ENCODE results near the gene TRAF3IP1.
"Not testable (repeated sequence)": the region's sequence is repeated elsewhere in the genome, so short reads cannot be mapped to it uniquely, and the experiment has no call there.

The TRAF3IP1 gene, protein sequence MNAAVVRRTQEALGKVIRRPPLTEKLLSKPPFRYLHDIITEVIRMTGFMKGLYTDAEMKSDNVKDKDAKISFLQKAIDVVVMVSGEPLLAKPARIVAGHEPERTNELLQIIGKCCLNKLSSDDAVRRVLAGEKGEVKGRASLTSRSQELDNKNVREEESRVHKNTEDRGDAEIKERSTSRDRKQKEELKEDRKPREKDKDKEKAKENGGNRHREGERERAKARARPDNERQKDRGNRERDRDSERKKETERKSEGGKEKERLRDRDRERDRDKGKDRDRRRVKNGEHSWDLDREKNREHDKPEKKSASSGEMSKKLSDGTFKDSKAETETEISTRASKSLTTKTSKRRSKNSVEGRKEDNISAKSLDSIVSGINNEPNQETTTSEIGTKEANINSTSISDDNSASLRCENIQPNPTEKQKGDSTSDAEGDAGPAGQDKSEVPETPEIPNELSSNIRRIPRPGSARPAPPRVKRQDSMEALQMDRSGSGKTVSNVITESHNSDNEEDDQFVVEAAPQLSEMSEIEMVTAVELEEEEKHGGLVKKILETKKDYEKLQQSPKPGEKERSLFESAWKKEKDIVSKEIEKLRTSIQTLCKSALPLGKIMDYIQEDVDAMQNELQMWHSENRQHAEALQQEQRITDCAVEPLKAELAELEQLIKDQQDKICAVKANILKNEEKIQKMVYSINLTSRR

DNA sequence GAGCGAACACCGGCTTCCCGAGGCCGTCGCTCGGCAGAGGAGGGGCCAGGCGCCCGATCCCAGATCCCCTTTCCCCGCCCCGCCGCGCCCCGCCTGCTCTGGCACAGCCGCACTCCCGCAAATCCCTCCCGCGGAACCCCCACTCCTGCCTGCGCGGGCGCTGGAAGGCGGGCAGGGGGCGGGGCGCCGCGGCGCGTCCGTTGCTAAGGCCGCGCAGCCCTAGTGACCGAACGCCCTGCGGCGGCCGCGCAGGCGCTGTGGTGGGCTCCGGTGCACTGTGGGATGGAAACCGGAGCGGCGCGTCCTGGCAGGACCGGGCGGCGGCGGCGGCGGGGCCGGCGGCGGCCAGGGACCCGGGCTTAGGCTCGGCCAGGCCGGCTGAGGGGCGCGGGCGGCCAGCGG, at the start of gene TRAF3IP1:
TRAF3IP1 (plus strand) TSS at position 273 of the 402 bp plus-strand sequence. CDS start 145 bp downstream, outside the sequence.
- peak; percentile 59 to 77 for DNase-seq (ENCODE audit: low read depth in 2 of 2, low spot score in 1 of 2)

DNA sequence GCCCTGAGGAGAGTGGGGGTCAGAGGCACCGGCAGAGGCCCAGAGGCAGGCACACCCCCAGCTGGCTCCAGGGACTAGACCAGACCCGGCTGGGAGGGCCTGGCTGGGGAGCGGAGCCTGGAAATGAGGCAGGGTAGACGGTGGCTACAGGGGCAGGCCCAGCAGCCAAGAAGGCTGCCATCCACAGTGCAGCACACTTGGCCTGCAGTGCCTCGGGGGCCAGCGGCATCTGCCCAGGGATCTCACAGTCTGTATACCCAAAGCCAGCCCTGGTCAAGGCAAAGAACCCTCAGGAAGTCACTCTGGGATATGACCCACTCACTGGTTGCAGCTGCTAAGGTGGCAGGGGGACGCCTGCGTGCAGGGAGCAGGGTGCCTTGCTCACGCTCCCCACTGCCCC, 49.7 kb upstream of the TRAF3IP1 start:
- no peak for DNase-seq (ENCODE audit: low read depth in 2 of 2, low spot score in 1 of 2)

DNA sequence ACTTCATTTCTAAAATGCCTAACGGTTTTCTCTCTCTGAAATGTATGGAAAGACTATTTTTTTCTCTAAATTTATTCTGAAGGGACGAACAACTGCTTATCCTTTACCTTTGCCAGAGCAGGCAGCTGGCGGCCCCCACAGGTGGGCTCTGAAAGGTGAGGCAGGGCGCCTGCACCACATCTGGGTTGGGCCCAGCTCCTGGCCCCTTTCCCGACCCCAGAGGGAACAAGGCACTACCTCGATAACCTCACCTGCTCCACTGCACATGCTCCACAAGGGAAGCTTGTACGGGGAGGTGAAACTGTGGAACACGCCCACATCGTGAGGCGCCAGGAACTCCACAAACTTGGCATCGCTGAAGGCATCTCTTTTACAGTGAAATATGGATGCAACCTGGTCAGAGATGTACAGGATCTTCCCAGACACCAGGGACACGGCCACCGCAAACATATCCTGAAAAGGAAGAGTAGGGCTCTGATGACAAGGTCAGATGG, 49.2 kb upstream of the TRAF3IP1 start:
- no peak for DNase-seq (ENCODE audit: low read depth in 2 of 2, low spot score in 1 of 2)

DNA sequence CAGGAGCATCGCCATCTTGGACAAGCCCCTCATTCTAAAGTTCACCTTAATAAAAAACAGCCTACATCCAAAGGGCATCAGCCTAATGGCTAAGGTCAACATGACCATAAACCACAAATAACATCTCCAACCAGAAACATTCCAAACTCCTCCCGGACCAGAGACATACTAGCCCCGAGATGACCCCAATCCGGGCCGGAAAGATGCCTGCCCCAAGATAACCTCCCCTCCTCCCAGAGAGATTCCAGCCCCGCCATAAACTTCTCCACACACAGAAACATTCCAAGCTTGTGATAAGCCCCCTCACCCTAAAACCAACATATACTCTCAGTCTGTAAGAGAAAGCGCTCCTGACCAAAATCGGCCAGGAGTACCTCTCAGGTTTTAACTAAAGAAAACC, 48.6 kb upstream of the TRAF3IP1 start:
- DNase-seq (ENCODE audit: low read depth in 2 of 2, low spot score in 1 of 2): not testable (repeated sequence)

DNA sequence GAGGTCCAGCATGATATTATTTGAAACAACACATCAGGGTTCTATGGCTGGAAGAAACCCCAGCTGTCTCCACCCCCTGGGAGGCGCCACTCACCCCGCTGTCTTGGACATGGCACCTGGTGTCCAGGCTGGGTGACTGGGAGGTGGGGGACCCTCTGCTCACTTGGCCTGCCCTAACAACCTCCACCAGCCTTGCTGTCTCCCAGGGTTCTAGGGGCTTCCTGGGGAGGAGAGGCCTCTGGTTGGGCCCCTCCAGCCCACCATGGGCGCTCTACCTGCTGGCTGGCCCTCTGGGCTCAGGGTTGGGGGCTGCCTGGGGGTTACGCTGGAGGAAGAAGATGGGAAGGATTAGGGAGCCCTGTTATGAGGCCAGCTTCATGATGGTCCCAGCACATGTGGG, 48.2 kb upstream of the TRAF3IP1 start:
- DNase-seq (ENCODE audit: low read depth in 2 of 2, low spot score in 1 of 2): no peak

DNA sequence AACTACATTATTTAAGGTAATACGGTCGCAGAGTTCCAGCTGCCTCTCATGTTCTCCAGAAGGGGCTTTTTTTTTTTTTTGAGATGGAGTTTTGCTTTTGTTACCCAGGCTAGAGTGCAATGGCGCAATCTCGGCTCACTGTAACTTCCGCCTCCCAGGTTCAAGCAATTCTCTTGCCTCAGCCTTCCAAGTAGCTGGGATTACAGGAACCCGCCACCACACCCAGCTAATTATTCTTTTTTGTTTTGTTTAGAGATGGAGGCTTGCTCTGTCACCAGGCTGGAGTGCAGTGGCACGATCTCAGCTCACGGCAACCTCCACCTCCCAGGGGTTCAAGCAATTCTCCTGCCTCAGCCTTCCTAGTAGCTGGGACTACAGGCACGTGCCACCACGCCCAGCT, 46.9 kb upstream of the TRAF3IP1 start:
- not testable (repeated sequence) for DNase-seq (ENCODE audit: low read depth in 2 of 2, low spot score in 1 of 2)

DNA sequence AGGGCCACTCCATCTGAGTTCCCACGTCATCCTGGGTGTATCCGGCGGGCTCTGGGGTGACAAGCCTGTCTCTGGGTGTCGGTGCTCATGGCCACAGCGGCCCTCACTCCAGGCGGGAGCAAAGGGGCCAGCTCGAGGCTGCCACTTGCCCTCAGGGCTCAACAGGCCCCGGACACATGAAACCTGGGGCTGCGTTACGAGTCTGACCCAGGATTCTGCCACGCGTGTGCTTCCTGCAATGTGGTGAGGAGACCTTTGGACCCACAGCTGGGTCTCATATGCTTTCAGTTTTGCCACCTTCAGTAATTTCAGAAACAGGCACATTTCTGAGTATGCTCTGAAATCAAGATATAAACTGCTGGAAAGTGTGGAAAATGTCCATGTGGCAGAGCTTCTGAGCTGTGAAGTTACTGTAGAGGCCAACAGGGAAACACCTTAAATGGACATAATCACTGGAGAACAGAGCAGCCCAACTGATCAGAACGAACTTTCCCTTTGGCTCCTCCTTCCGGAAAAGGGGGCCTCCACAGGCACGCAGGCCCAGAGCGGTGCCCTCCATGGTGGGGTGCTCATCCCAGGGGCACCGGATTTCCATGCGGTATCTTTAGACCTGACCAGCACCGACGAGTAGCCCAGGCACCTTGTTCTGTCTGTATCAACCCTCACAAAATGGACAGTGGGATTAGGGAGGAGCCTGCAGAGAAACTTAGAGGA, 46.0 kb upstream of the TRAF3IP1 start:
- no peak for DNase-seq (ENCODE audit: low read depth in 2 of 2, low spot score in 1 of 2)

DNA sequence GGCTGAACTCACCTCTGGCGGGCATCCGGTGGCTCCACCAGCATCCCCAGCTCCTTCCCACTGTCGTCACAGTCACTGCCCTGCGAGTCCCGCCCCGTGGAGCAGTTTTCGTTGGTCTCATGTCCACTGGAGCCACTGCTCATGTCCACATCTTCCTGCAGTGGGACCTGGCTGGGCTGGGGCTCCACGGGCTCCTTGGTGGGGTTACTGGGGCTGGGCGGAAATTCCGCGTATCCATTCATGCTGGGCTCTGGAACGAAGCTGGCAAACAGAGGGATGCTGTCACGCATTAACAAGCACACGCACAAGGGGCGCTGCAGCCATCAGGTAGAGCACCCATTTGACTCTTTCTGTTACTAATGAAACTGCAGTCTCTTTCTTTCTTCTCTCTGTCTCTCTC, 42.6 kb upstream of the TRAF3IP1 start:
- no peak for DNase-seq (ENCODE audit: low read depth in 2 of 2, low spot score in 1 of 2)

DNA sequence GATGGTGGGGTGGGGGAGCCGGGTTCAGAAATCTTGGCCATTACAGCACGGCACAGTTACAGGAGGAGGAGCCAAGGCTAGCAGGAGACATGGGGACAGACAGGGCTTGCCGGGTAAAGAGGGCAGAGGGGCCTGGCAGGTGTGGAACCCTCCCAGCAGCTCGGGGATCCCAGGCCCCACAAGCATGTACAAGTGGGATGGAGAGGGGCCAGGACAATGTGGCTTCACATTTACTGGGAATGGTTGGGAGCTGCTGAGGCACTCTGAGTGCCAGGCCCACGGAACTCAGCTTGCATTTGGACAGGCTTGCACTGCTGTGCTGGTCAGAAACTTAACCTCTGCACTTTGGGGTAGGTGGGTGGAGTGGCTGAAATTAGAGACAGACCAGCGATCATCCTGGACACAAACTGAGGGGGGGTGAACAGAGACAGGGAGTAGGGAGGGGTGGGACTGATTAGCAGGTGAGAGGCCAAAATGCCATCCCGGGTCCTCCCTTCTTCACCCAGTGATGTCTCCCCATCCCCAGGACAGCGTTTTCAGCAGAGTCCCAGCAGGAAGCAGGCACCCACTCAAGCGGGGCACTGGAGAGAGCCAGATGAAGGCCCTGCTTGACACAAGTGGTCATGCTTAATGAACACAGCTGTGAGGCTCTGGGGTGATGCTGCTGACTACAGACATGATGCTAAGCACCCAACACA, 41.5 kb upstream of the TRAF3IP1 start:
- DNase-seq (ENCODE audit: low read depth in 2 of 2, low spot score in 1 of 2): no peak

DNA sequence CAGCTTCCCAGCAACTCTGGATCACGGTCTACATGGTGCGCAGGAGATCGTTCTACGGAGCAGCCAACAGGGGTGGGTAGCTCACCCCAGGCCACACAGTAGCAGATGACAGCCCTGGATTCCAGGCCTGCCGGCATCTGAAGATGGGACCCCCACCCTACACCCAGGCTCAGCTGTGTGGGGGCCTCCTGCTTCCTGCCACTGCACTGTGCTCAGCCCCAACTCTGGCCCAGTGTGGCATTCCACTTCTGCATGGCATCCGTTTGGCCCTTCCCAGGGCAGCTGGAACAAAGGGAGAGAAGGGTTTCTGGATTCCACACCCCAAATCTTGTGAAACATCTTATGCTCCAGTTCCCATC, 41.0 kb upstream of the TRAF3IP1 start:
- DNase-seq (ENCODE audit: low read depth in 2 of 2, low spot score in 1 of 2): no peak

DNA sequence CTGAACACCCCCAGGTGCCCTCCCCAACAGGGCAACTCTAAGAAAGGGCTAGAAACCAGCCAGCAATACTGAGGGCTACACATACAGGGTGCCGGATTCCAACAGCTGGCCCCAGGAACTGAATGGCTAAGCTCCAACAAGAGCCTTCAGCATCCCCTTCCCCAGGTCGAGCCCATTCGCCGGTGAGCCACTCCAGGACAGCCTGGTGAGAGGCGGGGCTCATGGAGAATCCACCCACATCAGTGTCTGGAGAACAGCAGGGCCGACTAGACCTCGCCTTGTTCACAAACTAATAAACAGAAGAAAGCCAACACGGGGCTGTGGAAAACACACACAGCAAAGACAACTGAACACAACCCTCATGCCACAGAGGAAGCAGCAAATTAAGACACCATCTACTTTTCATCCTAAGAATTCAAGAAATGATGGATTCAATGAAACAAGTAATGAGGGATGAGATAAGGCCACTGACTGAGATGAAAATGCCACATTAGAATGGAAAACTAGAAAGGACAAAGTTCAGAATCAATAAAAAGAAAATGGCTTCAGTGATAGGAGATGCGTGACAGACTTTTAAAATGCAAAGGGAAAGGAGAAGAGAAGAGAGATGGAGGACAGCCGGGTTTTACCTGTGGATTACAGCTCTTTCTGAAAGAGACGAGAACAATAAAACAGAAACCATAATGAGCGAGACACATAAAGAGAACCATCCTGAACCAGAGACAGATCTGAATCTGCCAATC, 40.1 kb upstream of the TRAF3IP1 start:
- DNase-seq (ENCODE audit: low read depth in 2 of 2, low spot score in 1 of 2): no peak

DNA sequence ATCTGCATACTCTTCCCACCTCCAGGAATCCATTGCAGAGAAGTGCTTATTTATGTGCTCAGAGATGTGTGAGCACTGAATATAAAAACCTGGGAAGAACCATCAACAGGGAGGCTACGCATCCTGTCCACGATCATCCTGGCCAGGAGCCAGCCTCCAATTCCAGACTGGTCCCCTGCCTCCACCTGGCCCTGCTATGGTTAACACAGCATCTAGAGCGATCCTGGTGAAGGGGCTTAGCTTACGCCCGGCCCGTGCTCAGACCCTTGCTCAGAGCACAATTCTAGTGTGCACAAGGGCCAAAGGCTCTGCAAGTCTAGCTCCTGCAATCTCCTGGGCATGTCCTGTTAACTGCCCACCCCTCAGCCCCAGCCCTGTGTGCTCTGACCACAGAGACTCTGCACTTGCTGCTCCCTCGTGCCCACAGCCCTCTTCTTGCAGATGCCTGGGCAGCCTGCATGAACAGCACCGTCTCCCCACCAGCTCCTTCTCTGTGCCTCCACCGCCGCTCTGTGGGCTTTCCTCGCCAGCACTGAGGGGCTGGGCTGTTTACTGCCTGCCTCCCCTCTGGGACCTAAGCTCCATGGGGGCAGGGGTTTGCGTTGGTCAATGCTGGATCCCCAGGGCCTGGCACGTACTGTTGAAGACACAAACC, 38.4 kb upstream of the TRAF3IP1 start:
- DNase-seq (ENCODE audit: low read depth in 2 of 2, low spot score in 1 of 2): no peak

DNA sequence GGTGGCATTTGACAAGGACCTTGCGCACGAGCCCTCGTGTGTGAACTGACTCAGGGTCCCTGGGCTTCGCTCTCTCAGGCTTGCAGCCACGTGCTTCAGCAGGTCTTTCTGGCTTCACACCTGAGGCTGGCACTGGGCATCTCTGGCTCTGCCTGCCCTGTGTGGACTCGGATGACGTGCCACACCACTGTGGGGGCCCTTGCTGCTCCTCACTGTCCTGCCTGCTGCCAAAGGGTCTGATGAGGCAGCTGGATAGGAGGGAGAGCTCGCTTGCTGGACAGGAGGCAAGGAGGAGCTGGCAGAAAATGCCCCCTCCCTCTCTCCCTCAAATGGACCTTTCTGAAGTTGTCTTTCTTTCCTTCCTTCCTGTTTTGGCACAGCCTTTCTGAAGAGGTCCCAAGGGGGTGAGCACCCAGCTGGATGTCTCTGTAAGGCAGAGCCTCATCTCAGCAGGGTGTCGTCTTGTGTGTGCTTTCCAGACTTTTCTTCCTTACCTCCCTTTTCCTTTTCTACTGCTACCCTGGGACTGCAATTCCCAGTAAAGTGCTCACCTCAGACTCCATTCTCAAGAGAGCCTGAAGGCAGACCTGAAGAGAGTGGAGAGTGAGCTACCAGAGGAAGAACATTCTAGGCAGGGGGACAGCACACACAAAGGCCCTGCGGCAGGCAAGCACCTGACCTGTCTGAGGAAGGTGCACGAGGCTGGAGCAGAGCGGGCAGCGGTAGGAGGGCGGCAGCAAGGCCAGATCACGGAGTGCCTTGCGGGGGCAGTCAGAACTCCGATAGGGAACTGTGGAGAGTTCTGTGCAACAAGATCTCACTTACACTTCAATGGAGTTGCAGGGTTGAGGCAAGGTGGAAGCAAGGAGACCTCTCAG, 37.2 kb upstream of the TRAF3IP1 start:
- DNase-seq (ENCODE audit: low read depth in 2 of 2, low spot score in 1 of 2): no peak

DNA sequence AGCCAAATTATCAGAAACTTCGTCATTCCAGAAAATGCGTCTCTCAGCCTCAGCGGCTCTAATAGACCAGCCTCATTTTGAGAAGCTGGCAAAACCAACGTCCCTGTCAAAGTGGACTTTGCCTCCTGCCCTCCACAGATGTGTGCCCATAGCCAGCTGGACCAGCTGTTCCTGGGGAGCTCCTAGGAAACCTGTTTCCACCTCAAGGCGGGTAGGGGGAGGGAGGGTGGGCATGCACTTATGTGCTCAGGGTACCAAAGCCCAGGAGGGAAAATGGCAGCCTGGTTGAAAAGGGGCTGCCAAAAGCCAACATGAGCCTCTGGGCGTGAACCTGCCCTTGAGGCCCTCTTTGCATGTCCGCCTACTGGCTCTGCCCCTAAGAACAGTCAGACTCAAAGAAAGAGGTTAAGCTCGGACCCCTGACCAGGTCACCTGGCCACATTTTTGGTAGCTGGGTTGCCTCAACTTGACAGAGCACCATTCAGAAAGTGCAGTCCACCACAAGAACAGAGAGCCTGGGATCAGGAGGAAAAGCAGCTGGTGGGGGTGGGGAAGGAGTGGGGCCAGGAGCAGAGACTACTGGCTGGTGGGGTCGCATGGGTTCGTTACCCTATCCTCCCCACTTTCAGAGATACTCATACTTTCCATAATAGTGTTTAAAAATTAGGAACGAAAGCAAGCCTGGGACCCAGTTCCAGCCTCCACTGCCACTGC, 35.4 kb upstream of the TRAF3IP1 start:
- no peak for DNase-seq (ENCODE audit: low read depth in 2 of 2, low spot score in 1 of 2)

DNA sequence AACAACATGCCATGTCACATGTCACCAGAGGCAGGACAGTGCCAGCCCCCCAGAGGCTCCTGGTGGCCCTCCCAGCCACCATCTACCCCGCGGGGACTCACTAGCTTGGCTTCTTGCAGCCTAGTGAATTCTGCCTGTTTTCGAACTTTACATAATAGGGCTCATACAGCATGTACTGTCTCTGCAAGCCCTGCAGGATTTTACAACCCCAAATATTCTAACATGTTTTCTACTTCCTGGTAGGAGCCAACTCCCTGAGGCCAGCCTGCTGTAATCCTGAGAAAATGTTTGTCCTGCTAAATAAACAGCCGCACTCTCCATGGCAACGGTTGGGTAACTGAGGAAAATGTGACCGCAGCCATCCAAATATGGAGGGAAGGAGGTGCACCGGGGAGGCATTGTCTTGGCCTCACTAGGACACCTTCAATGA, 34.6 kb upstream of the TRAF3IP1 start:
- DNase-seq (ENCODE audit: low read depth in 2 of 2, low spot score in 1 of 2): no peak

DNA sequence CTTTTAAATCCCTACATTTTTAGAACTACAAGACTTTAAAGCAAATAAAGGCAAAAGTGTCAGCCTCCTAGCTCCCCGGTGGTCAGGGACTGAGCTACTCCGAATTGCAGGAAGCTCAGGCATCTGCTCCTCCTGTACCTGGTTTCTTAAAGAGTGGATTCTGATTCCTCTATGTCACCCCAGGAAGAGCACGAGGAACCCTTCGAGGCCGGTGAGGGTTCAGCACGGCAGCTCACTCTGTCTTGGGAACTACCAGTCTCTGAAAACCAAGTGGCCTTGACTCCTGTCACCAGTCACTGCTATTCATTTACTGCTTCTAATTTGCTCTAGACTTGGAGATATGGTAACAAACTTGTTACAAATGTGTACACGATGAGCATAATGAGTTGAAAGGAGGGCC, 34.2 kb upstream of the TRAF3IP1 start:
- no peak for DNase-seq (ENCODE audit: low read depth in 2 of 2, low spot score in 1 of 2)

DNA sequence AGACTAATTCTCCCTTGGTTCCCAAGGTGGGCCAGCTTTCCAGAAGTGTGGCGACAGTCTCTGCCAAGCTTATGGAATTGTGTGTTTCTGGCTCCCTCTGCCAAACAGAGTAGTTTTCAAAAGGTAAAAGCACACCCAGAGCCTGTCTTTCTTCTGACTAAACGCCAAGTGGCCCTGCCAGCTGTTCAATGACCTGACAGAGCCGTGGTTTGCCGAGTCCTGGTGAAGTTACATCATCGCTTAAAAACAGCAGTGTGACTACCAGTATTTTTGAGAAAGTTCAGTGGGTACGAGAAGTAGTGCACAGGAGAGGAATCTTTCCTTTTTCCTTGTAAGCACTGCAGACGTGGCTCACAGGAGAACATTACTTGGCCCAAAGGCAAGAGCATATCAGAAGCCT, 33.8 kb upstream of the TRAF3IP1 start:
- no peak for DNase-seq (ENCODE audit: low read depth in 2 of 2, low spot score in 1 of 2)

DNA sequence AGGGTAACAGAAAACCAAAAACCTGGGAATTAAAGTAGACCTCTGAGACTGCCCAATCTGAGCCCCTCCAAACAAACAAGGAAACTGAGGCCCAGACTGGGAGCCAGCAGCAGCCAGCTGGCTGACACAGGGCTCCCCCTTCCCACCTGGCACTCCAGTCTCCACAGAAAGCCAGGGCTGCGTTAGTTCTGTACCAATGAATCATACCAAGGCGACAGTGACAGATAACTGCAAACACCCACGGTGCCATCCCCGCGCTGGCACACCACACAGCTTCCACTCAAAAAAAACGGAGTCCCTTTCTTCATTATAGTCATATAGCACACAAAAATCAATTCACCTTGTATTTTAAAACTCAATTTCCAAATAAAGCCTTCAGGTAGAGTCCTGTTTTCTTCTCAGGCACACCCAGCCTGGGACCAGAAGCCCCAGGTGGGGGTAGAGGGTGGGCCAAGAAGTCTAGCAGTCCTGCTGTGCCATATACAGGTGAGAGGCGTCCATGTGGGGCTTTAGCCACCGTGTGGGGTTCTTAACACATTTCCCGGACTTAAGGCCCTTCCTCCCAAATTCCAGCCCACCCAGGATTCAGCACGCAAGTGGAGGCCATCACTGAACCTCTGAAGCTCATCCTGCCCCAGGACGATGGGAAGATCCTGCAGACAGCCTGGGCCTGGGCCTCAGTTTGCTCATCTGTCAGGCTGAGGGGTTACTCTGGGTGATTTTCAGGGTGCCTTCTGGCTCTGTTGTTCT, 33.2 kb upstream of the TRAF3IP1 start:
- no peak for DNase-seq (ENCODE audit: low read depth in 2 of 2, low spot score in 1 of 2)

Data from stimulated activated CD8-positive, alpha-beta memory T cell treated with anti-CD3 and anti-CD28 coated beads, Interleukin-4, amount 100 ng/mL, for 1 hour (primary cell).